Activated T-helper 1 cell treated with anti-CD3 and anti-CD28 coated beads, Interleukin-12 subunit alpha, Interleukin-12 subunit beta, Interleukin-2, Interleukin-4 antibody, amounts not matched to agents 30 ng/mL and 10 ng/mL and 1 ng/mL, durations not matched to agents 14 hours and 24 hours and 36 hours (primary cell): Measurements from ENCODE around the gene ZNF485. TPM values are rescaled to one million over a fixed set of nuclear protein-coding genes. Genes with fewer than 3 reads are reported as not detected.

ENCODE experiments used
- DNase-seq: peaks from one replicate; pipeline ENCODE4 v3.0.0; 2021; ENCODE audit warnings: low spot score
- H3K27ac Mint-ChIP-seq: one replicate; pipeline ENCODE4 v1.8.0; 2021; ENCODE audit warnings: mild to moderate bottlenecking, mixed read lengths
- H3K27me3 Mint-ChIP-seq: one replicate; pipeline ENCODE4 v1.8.0; 2022; ENCODE audit warnings: mild to moderate bottlenecking, moderate library complexity, mixed read lengths; ENCODE audit not compliant: insufficient read depth
- H3K36me3 Mint-ChIP-seq: one replicate; pipeline ENCODE4 v1.8.0; 2021; ENCODE audit warnings: low read depth, mixed read lengths
- H3K4me1 Mint-ChIP-seq: one replicate; pipeline ENCODE4 v1.8.0; 2021; ENCODE audit warnings: low read depth, mixed read lengths
- H3K4me3 Mint-ChIP-seq: one replicate; pipeline ENCODE4 v1.8.0; 2021; ENCODE audit warnings: mild to moderate bottlenecking, moderate library complexity, mixed read lengths
- H3K9me3 Mint-ChIP-seq: one replicate; pipeline ENCODE4 v1.8.0; 2021; ENCODE audit warnings: mixed read lengths
- intact Hi-C: fragments of 100-400 bp; cut with micrococcal nuclease; formaldehyde crosslinking; loops from one replicate; pipeline ENCODE4 v1.15.1; 2024
- total RNA-seq: library from RNA; stranded (reverse); gene quantifications from 2 replicates; pipeline ENCODE4 v1.2.3, GENCODE V29; 2022

ZNF485 gene
- 5.7 and 6.6 TPM in 2 replicates for total RNA-seq

GRCh38 chr10:43606323-43607198 lies at the start of gene ZNF485:
Gene ZNF485, plus strand, starts transcription at chr10:43606438. Its CDS starts 613 bp downstream, at chr10:43607051.
- peak within 1 kb of the TSS; percentile 53 for H3K27ac Mint-ChIP-seq
- no peaks in the 10 kb centered on the region for H3K27me3 Mint-ChIP-seq
- DNase-seq, result peak; percentile 34
- intact Hi-C loops, result loop anchor here (1.0 to 5.0 kb wide), 3 partner anchors 10 to 42 kb away; partner anchors contain the start of genes ZNF239 and ZNF32
- peak within 1 kb of the TSS; percentile 84 for H3K4me3 Mint-ChIP-seq
- H3K4me1 Mint-ChIP-seq, result peaks cover 26% of the 10 kb centered on the region
- peaks cover 28% of the 10 kb centered on the region for H3K36me3 Mint-ChIP-seq
- peaks cover 36% of the 10 kb centered on the region for H3K9me3 Mint-ChIP-seq

GRCh38 chr10:43557214-43557613 lies 49.0 kb upstream of the ZNF485 start:
- Mint-ChIP-seq H3K4me3 (no peak overlapping the region), H3K27ac (no peak overlapping the region), H3K9me3 (peaks cover 65% of the 10 kb centered on the region), H3K27me3 (no peaks in the 10 kb centered on the region), H3K36me3 (peaks cover 6% of the 10 kb centered on the region), H3K4me1 (no peaks in the 10 kb centered on the region)
- DNase-seq, result no peak
- intact Hi-C loops, result no loop called here

GRCh38 chr10:43569681-43570080 lies 36.6 kb upstream of the ZNF485 start:
- peaks cover 8% of the 10 kb centered on the region for H3K9me3 Mint-ChIP-seq
- DNase-seq, result no peak
- no peak overlapping the region for H3K27ac Mint-ChIP-seq
- intact Hi-C loops, result loop anchor here (5.0 kb wide), 1 partner anchor 38 kb away; the partner anchor contains the start of gene ZNF485
- peaks cover 3% of the 10 kb centered on the region for H3K4me1 Mint-ChIP-seq
- H3K27me3 Mint-ChIP-seq, result no peaks in the 10 kb centered on the region
- H3K4me3 Mint-ChIP-seq, result no peak overlapping the region
- H3K36me3 Mint-ChIP-seq, result peaks cover 9% of the 10 kb centered on the region

- Mint-ChIP-seq H3K27me3 (no peaks in the 10 kb centered on the region), H3K4me1 (peaks cover 16% of the 10 kb centered on the region), H3K9me3 (peaks cover 21% of the 10 kb centered on the region), H3K36me3 (peaks cover 9% of the 10 kb centered on the region), H3K4me3 (no peak overlapping the region), H3K27ac (no peak overlapping the region)
- DNase-seq, result no peak
- intact Hi-C loops, result loop anchor here (5.0 kb wide), 1 partner anchor 36 kb away; the partner anchor contains the start of gene ZNF485
These were observed 35.3 kb upstream of the ZNF485 start for GRCh38 chr10:43570971-43571370.

GRCh38 chr10:43573250-43574000 lies 32.8 kb upstream of the ZNF485 start:
- no peak overlapping the region for H3K4me3 Mint-ChIP-seq
- no peaks in the 10 kb centered on the region for H3K27me3 Mint-ChIP-seq
- no peak for DNase-seq
- H3K9me3 Mint-ChIP-seq, result peaks cover 42% of the 10 kb centered on the region
- intact Hi-C loops, result loop anchor here (5.0 kb wide), 1 partner anchor 34 kb away; the partner anchor contains the start of gene ZNF485
- peaks cover 17% of the 10 kb centered on the region for H3K4me1 Mint-ChIP-seq
- peak overlapping the region; percentile 4 for H3K27ac Mint-ChIP-seq
- peaks cover 7% of the 10 kb centered on the region for H3K36me3 Mint-ChIP-seq

- peaks cover 7% of the 10 kb centered on the region for H3K36me3 Mint-ChIP-seq
- H3K27ac Mint-ChIP-seq, result peak within 1 kb of the TSS; percentile 45
- H3K4me1 Mint-ChIP-seq, result peaks cover 17% of the 10 kb centered on the region
- H3K27me3 Mint-ChIP-seq, result no peaks in the 10 kb centered on the region
- intact Hi-C loops, result loop anchor here (1.0 to 5.0 kb wide), 3 partner anchors 21 to 75 kb away; partner anchors contain the start of genes ZNF32 and ZNF485
- peak; percentile 48 for DNase-seq
- H3K9me3 Mint-ChIP-seq, result peaks cover 45% of the 10 kb centered on the region
- peak within 1 kb of the TSS; percentile 57 for H3K4me3 Mint-ChIP-seq
These were observed 32.0 kb upstream of the ZNF485 start, which contains the start of gene ZNF239 for GRCh38 chr10:43574001-43574892. Gene ZNF239, minus strand, starts transcription at chr10:43574616. Its CDS starts 16,537 bp downstream, at chr10:43558079.

- intact Hi-C loops, result loop anchor here (1.0 to 5.0 kb wide), 3 partner anchors 20 to 74 kb away; partner anchors contain the start of genes ZNF32 and ZNF485
- H3K36me3 Mint-ChIP-seq, result peaks cover 7% of the 10 kb centered on the region
- peak overlapping the region; percentile 57 for H3K4me3 Mint-ChIP-seq
- peaks cover 17% of the 10 kb centered on the region for H3K4me1 Mint-ChIP-seq
- no peak overlapping the region for H3K27ac Mint-ChIP-seq
- no peak for DNase-seq
- H3K27me3 Mint-ChIP-seq, result no peaks in the 10 kb centered on the region
- peaks cover 49% of the 10 kb centered on the region for H3K9me3 Mint-ChIP-seq
These were observed 31.3 kb upstream of the ZNF485 start for GRCh38 chr10:43574906-43575305.

- Mint-ChIP-seq H3K4me3 (peak overlapping the region; percentile 50), H3K9me3 (peaks cover 53% of the 10 kb centered on the region), H3K4me1 (peaks cover 17% of the 10 kb centered on the region), H3K27ac (no peak overlapping the region), H3K36me3 (peaks cover 2% of the 10 kb centered on the region), H3K27me3 (no peaks in the 10 kb centered on the region)
- intact Hi-C loops, result no loop called here
- DNase-seq, result no peak
These were observed 30.2 kb upstream of the ZNF485 start for GRCh38 chr10:43576062-43576461.

- Mint-ChIP-seq H3K36me3 (no peaks in the 10 kb centered on the region), H3K4me1 (peaks cover 17% of the 10 kb centered on the region), H3K27ac (no peak overlapping the region), H3K9me3 (peaks cover 56% of the 10 kb centered on the region), H3K27me3 (no peaks in the 10 kb centered on the region), H3K4me3 (no peak overlapping the region)
- intact Hi-C loops, result no loop called here
- no peak for DNase-seq
These were observed 29.7 kb upstream of the ZNF485 start for GRCh38 chr10:43576580-43576979.

- Mint-ChIP-seq H3K27me3 (peaks cover 3% of the 10 kb centered on the region), H3K4me1 (no peaks in the 10 kb centered on the region), H3K27ac (no peak overlapping the region), H3K4me3 (no peak overlapping the region), H3K9me3 (peaks cover 39% of the 10 kb centered on the region), H3K36me3 (no peaks in the 10 kb centered on the region)
- DNase-seq, result no peak
- intact Hi-C loops, result no loop called here
These were observed 22.2 kb upstream of the ZNF485 start for GRCh38 chr10:43584051-43584450.

- no peak overlapping the region for H3K4me3 Mint-ChIP-seq
- no peak overlapping the region for H3K27ac Mint-ChIP-seq
- H3K4me1 Mint-ChIP-seq, result no peaks in the 10 kb centered on the region
- peaks cover 3% of the 10 kb centered on the region for H3K27me3 Mint-ChIP-seq
- intact Hi-C loops, result no loop called here
- DNase-seq, result no peak
- H3K36me3 Mint-ChIP-seq, result no peaks in the 10 kb centered on the region
- peaks cover 37% of the 10 kb centered on the region for H3K9me3 Mint-ChIP-seq
These were observed 21.2 kb upstream of the ZNF485 start for GRCh38 chr10:43585046-43585445.
